HepG2 (cell line): Measurements from ENCODE around the gene NDUFAF3. TPM values are rescaled to one million over a fixed set of nuclear protein-coding genes. Genes with fewer than 3 reads are reported as not detected.

Experiments
- CREB1 ChIP-seq, 2 experiments: fragments of 450-650 bp in 1 of 2; IDR thresholded peaks; 2 replicates each; pipeline ENCODE4 v1.6.1; 2016 to 2017; ENCODE audit warnings: control low read depth in 1 of 2, mild to moderate bottlenecking in 1 of 2, missing compliant biosample characterization in 1 of 2, missing genetic modification characterization in 1 of 2
- GTF3A ChIP-seq: sonication (generic); formaldehyde crosslinking; conservative IDR thresholded peaks from 2 replicates; pipeline ENCODE4 v1.4.0; 2020; ENCODE audit warnings: mild to moderate bottlenecking, missing genetic modification reagents
- KDM4B ChIP-seq: sonication (generic); formaldehyde crosslinking; IDR thresholded peaks from 2 replicates; pipeline ENCODE4 v1.4.0; 2020; ENCODE audit warnings: missing genetic modification reagents
- KLF16 ChIP-seq, 2 experiments: sonication (generic) in 1 of 2; formaldehyde crosslinking in 1 of 2; IDR thresholded peaks; 2 replicates each; pipeline versions ENCODE4 v1.6.1 to v1.8.0; 2016 to 2023; ENCODE audit warnings: missing genetic modification reagents in 2 of 2, missing compliant biosample characterization in 1 of 2
- MXD3 ChIP-seq: IDR thresholded peaks from 2 replicates; pipeline ENCODE4 v1.6.1; 2016; ENCODE audit warnings: mild to moderate bottlenecking, missing biosample characterization, missing genetic modification reagents
- POLR2A ChIP-seq, 2 experiments: IDR thresholded peaks; 2 replicates each; pipeline ENCODE4 v1.6.1; 2011; ENCODE audit warnings: low read depth in 2 of 2, low read length in 2 of 2, mild to moderate bottlenecking in 1 of 2, moderate library complexity in 1 of 2; ENCODE audit not compliant: insufficient read depth in 1 of 2
- RBFOX2 ChIP-seq: fragments of 200-400 bp; formaldehyde crosslinking; IDR thresholded peaks from 2 replicates; pipeline ENCODE4 v1.6.1; 2017; ENCODE audit warnings: low read depth, mild to moderate bottlenecking, low read length
- ZNF333 ChIP-seq: sonication (generic); formaldehyde crosslinking; IDR thresholded peaks from 2 replicates; pipeline ENCODE4 v1.4.0; 2020; ENCODE audit warnings: mild to moderate bottlenecking, missing genetic modification reagents, borderline replicate concordance
- ZNF816 ChIP-seq: sonication (generic); formaldehyde crosslinking; IDR thresholded peaks from 2 replicates; pipeline ENCODE4 v1.8.0; 2022; ENCODE audit warnings: missing genetic modification reagents, mild to moderate bottlenecking, borderline replicate concordance
- polyA plus RNA-seq, 8 experiments: library from polyadenylated mRNA; depleted of rRNA in 3 of 8; stranded (reverse) in 7 of 8; unstranded in 1 of 8; fragments of >200 nt; fragmentation: Illumina TruSeq in 4 of 8; extraction: Trizol in 4 of 8; gene quantifications; 2 replicates each; pipeline versions ENCODE4 v1.2.1 to v1.2.3, GENCODE V29; 2011 to 2016; ENCODE audit warnings: low read depth in 4 of 8, missing spikeins in 1 of 8, mixed read lengths in 1 of 8; ENCODE audit not compliant: insufficient read depth in 1 of 8
- total RNA-seq, 5 experiments: library from RNA; depleted of rRNA; stranded (reverse); fragments of >200 nt; fragmentation: Illumina TruSeq; extraction: Trizol; gene quantifications; 2 replicates each; pipeline ENCODE4 v1.2.3, GENCODE V29; 2016; ENCODE audit warnings: low read depth in 1 of 5
- TF ChIP-seq, protein P1 (sequence below): sonication (generic); formaldehyde crosslinking; IDR thresholded peaks from 2 replicates; pipeline ENCODE4 v1.4.0; 2020; ENCODE audit warnings: missing genetic modification reagents, borderline replicate concordance
- TF ChIP-seq, protein P2 (sequence below): sonication (generic); formaldehyde crosslinking; IDR thresholded peaks from 2 replicates; pipeline ENCODE4 v1.4.0; 2020; ENCODE audit warnings: missing genetic modification reagents
- TF ChIP-seq, protein P3 (sequence below): sonication (generic); formaldehyde crosslinking; IDR thresholded peaks from 2 replicates; pipeline ENCODE4 v1.4.0; 2020; ENCODE audit warnings: mild to moderate bottlenecking, missing genetic modification reagents
- TF ChIP-seq, protein P4 (sequence below): sonication (generic); formaldehyde crosslinking; IDR thresholded peaks from 2 replicates; pipeline ENCODE4 v1.9.0; 2021; ENCODE audit warnings: missing genetic modification reagents, borderline replicate concordance

Gene NDUFAF3
- total and polyA plus RNA-seq, 2 of the 13 experiments (the other 11 are each of a cell fraction or from before 2014, with no cell fraction given), result 39.0 to 50.0 TPM

DNA sequence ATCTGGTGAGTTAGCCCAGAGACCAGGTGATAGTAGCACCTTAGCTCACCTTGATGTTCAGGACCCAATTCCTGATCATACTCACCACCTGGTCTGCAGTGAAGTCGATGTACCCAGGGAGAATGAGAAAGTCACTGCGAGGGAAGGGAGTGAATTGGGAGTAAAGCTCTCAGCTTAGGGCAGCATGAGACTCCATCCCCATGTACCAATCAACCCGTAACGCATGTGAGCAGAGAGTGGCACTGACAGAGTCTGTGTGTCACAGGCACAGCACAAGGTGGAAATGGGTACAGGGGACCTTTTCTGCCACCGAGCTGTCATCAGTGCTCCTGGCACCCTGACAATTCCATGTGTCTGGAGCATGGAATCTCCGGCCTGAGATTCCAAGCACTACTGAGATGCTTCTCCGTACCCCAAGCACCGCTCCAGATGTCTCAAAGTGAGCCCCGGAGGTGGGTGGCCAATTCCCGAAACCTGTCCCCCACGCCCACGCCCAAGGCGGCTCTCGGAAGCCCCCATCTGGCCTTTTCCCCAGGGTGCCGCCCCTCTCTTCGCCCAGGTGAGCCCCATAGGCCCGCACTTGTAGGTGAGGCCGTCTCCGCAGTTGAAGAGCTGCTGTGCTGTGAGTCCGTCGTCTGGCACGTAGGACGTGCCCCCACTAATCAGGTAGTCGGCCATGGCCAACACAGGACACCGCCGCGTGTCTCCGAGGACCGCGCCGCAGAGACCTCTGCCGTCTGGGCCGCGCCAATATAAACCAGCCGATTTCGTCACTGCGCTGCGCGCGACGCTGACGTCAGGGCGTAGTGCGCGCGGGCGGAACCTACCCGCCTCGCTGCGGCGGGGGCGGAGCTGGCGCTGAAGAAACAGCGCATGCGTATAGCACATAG is 7.0 kb downstream of the NDUFAF3 start, which contains the start of gene IMPDH2 (continued):
- TF ChIP-seq, protein P1, sequence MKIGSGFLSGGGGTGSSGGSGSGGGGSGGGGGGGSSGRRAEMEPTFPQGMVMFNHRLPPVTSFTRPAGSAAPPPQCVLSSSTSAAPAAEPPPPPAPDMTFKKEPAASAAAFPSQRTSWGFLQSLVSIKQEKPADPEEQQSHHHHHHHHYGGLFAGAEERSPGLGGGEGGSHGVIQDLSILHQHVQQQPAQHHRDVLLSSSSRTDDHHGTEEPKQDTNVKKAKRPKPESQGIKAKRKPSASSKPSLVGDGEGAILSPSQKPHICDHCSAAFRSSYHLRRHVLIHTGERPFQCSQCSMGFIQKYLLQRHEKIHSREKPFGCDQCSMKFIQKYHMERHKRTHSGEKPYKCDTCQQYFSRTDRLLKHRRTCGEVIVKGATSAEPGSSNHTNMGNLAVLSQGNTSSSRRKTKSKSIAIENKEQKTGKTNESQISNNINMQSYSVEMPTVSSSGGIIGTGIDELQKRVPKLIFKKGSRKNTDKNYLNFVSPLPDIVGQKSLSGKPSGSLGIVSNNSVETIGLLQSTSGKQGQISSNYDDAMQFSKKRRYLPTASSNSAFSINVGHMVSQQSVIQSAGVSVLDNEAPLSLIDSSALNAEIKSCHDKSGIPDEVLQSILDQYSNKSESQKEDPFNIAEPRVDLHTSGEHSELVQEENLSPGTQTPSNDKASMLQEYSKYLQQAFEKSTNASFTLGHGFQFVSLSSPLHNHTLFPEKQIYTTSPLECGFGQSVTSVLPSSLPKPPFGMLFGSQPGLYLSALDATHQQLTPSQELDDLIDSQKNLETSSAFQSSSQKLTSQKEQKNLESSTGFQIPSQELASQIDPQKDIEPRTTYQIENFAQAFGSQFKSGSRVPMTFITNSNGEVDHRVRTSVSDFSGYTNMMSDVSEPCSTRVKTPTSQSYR (CRISPR knock-in tag), result peak; percentile 39; the same call in 1 of the 2 replicates
- peak in 1 of 2 experiments; percentile 93; a peak in 2 of 4 replicates for TF ChIP-seq KLF16 (CRISPR knock-in tag; IDR thresholded peaks at IDR 0.05)
- TF ChIP-seq ZNF816, result peak; percentile 92; the same call in 1 of the 2 replicates
- TF ChIP-seq ZNF333, result 0 out of 2 replicates have a peak, but pooled peaks have one; percentile 92
- TF ChIP-seq KDM4B, result peak; percentile 96
- TF ChIP-seq, protein P2, sequence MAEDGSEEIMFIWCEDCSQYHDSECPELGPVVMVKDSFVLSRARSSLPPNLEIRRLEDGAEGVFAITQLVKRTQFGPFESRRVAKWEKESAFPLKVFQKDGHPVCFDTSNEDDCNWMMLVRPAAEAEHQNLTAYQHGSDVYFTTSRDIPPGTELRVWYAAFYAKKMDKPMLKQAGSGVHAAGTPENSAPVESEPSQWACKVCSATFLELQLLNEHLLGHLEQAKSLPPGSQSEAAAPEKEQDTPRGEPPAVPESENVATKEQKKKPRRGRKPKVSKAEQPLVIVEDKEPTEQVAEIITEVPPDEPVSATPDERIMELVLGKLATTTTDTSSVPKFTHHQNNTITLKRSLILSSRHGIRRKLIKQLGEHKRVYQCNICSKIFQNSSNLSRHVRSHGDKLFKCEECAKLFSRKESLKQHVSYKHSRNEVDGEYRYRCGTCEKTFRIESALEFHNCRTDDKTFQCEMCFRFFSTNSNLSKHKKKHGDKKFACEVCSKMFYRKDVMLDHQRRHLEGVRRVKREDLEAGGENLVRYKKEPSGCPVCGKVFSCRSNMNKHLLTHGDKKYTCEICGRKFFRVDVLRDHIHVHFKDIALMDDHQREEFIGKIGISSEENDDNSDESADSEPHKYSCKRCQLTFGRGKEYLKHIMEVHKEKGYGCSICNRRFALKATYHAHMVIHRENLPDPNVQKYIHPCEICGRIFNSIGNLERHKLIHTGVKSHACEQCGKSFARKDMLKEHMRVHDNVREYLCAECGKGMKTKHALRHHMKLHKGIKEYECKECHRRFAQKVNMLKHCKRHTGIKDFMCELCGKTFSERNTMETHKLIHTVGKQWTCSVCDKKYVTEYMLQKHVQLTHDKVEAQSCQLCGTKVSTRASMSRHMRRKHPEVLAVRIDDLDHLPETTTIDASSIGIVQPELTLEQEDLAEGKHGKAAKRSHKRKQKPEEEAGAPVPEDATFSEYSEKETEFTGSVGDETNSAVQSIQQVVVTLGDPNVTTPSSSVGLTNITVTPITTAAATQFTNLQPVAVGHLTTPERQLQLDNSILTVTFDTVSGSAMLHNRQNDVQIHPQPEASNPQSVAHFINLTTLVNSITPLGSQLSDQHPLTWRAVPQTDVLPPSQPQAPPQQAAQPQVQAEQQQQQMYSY, result no peak
- TF ChIP-seq, protein P3, sequence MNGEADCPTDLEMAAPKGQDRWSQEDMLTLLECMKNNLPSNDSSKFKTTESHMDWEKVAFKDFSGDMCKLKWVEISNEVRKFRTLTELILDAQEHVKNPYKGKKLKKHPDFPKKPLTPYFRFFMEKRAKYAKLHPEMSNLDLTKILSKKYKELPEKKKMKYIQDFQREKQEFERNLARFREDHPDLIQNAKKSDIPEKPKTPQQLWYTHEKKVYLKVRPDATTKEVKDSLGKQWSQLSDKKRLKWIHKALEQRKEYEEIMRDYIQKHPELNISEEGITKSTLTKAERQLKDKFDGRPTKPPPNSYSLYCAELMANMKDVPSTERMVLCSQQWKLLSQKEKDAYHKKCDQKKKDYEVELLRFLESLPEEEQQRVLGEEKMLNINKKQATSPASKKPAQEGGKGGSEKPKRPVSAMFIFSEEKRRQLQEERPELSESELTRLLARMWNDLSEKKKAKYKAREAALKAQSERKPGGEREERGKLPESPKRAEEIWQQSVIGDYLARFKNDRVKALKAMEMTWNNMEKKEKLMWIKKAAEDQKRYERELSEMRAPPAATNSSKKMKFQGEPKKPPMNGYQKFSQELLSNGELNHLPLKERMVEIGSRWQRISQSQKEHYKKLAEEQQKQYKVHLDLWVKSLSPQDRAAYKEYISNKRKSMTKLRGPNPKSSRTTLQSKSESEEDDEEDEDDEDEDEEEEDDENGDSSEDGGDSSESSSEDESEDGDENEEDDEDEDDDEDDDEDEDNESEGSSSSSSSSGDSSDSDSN (CRISPR knock-in tag), result peak; percentile 77
- no peak for TF ChIP-seq GTF3A (CRISPR knock-in tag)
- TF ChIP-seq, protein P4, sequence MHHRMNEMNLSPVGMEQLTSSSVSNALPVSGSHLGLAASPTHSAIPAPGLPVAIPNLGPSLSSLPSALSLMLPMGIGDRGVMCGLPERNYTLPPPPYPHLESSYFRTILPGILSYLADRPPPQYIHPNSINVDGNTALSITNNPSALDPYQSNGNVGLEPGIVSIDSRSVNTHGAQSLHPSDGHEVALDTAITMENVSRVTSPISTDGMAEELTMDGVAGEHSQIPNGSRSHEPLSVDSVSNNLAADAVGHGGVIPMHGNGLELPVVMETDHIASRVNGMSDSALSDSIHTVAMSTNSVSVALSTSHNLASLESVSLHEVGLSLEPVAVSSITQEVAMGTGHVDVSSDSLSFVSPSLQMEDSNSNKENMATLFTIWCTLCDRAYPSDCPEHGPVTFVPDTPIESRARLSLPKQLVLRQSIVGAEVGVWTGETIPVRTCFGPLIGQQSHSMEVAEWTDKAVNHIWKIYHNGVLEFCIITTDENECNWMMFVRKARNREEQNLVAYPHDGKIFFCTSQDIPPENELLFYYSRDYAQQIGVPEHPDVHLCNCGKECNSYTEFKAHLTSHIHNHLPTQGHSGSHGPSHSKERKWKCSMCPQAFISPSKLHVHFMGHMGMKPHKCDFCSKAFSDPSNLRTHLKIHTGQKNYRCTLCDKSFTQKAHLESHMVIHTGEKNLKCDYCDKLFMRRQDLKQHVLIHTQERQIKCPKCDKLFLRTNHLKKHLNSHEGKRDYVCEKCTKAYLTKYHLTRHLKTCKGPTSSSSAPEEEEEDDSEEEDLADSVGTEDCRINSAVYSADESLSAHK (CRISPR knock-in tag), result 0 out of 2 replicates have a peak, but pooled peaks have one; percentile 60
- TF ChIP-seq MXD3 (CRISPR knock-in tag), result peak; percentile 90; the same call in 1 of the 2 replicates
- TF ChIP-seq RBFOX2, result peak; percentile 98
- peak in 1 of 2 experiments; percentile 99; a peak in 2 of 4 replicates for TF ChIP-seq POLR2A (IDR thresholded peaks at IDR 0.05; ENCODE audit: insufficient read depth in 1 of 2, low read depth in 2 of 2, low read length in 2 of 2)
- peak; percentile 97 for TF ChIP-seq CREB1 (IDR thresholded peaks at IDR 0.05)
- peak; percentile 96 for TF ChIP-seq CREB1 (CRISPR knock-in tag; IDR thresholded peaks at IDR 0.05)
